K562 (cell line): ENCODE results near the gene AMFR. TPM values are rescaled to one million over a fixed set of nuclear protein-coding genes. Genes with fewer than 3 reads are reported as not detected.

ENCODE experiments used
- CHD1 ChIP-seq: fragments of 200-600 bp; sonication (generic); IDR thresholded peaks from one replicate; pipeline ENCODE4 v1.6.1; 2012; ENCODE audit warnings: mild to moderate bottlenecking, moderate library complexity, low read length, inconsistent platforms
- CTCF ChIP-seq, 3 experiments: IDR thresholded peaks in 2 of 3; conservative IDR thresholded peaks in 1 of 3; 2 replicates each; pipeline ENCODE4 v1.5.1; 2011 to 2012; ENCODE audit warnings: low read length in 3 of 3, mild to moderate bottlenecking in 3 of 3, control low read depth in 2 of 3, improper control_type of control experiment in 1 of 3, inconsistent platforms in 1 of 3, low read depth in 1 of 3, mixed read lengths in 1 of 3, moderate library complexity in 1 of 3; ENCODE audit not compliant: insufficient read depth in 2 of 3
- EGR1 ChIP-seq: fragments of 450-650 bp; conservative IDR thresholded peaks from 2 replicates; pipeline ENCODE4 v1.6.1; 2017; ENCODE audit warnings: mild to moderate bottlenecking
- FOS ChIP-seq: IDR thresholded peaks from 3 replicates; pipeline ENCODE4 v1.6.1; 2011; ENCODE audit not compliant: insufficient read length; ENCODE audit errors: extremely low read depth
- FOXK2 ChIP-seq, 2 experiments: fragments of 450-650 bp; IDR thresholded peaks in 1 of 2; conservative IDR thresholded peaks in 1 of 2; 2 replicates each; pipeline ENCODE4 v1.6.1; 2016; ENCODE audit warnings: low read depth in 2 of 2, mild to moderate bottlenecking in 1 of 2
- MLLT1 ChIP-seq, 2 experiments: fragments of 450-650 bp; IDR thresholded peaks; 2 replicates each; pipeline ENCODE4 v1.6.1; 2016
- SIN3B ChIP-seq: fragments of 450-650 bp; IDR thresholded peaks from 2 replicates; pipeline ENCODE4 v1.6.1; 2017; ENCODE audit warnings: low read depth, mild to moderate bottlenecking, moderate library complexity
- SPI1 ChIP-seq: IDR thresholded peaks from 2 replicates; pipeline ENCODE4 v1.6.1; 2011; ENCODE audit warnings: low read depth, low read length, control low read depth, borderline replicate concordance
- SRSF1 ChIP-seq: fragments of 200-400 bp; formaldehyde crosslinking; IDR thresholded peaks from 2 replicates; pipeline ENCODE4 v1.6.1; 2017; ENCODE audit warnings: mild to moderate bottlenecking, low read depth, low read length, moderate library complexity
- YY1 ChIP-seq, 3 experiments: IDR thresholded peaks; 2 replicates each; pipeline ENCODE4 v1.6.1; 2011; ENCODE audit warnings: low read length in 2 of 3, mild to moderate bottlenecking in 2 of 3, moderate library complexity in 2 of 3, borderline replicate concordance in 1 of 3, control low read depth in 1 of 3, low read depth in 1 of 3; ENCODE audit not compliant: insufficient read depth in 3 of 3, insufficient replicate concordance in 2 of 3, control insufficient read depth in 1 of 3, insufficient read length in 1 of 3; ENCODE audit errors: extremely low read depth in 1 of 3
- ZBTB49 ChIP-seq: sonication (generic); formaldehyde crosslinking; IDR thresholded peaks from 2 replicates; pipeline ENCODE4 v1.8.0; 2022; ENCODE audit warnings: missing genetic modification reagents, mild to moderate bottlenecking, borderline replicate concordance
- polyA plus RNA-seq, 8 experiments: library from polyadenylated mRNA; depleted of rRNA in 4 of 8; stranded (reverse) in 5 of 8; unstranded in 3 of 8; fragments of >200 nt; fragmentation: Nextera tagmentation in 2 of 8; fragmentation: Illumina TruSeq in 1 of 8; extraction: Ambion mirVana in 2 of 8; extraction: Trizol in 1 of 8; gene quantifications; 2 replicates each; pipeline versions ENCODE4 v1.2.1 to v1.2.3, GENCODE V29; 2011 to 2014; ENCODE audit warnings: inconsistent platforms in 1 of 8, missing spikeins in 1 of 8
- total RNA-seq, 7 experiments: library from RNA; depleted of rRNA in 6 of 7; stranded (reverse); fragments of >200 nt in 6 of 7; fragmentation: Illumina TruSeq in 2 of 7; extraction: Trizol in 2 of 7; gene quantifications; 2 replicates each; pipeline versions ENCODE4 v1.2.1 to v1.2.3, GENCODE V29; 2011 to 2021; ENCODE audit warnings: low replicate concordance in 1 of 7
- TF ChIP-seq, protein P1 (sequence below): fragments of 200-800 bp; sonication (Bioruptor generic); IDR thresholded peaks from 2 replicates; pipeline ENCODE4 v1.6.1; 2017; ENCODE audit warnings: missing genetic modification characterization, missing compliant biosample characterization
- TF ChIP-seq, protein P2 (sequence below): fragments of 450-650 bp; formaldehyde crosslinking; IDR thresholded peaks from 2 replicates; pipeline ENCODE4 v1.4.0; 2020; ENCODE audit warnings: mild to moderate bottlenecking, mixed read lengths
- TF ChIP-seq, protein P3 (sequence below): fragments of 250-450 bp; sonication (Bioruptor Pico); IDR thresholded peaks from 2 replicates; pipeline ENCODE4 v1.4.0; 2020; ENCODE audit warnings: mild to moderate bottlenecking

AMFR gene
- total and polyA plus RNA-seq, 9 of the 15 experiments (the other 6 are each of a cell fraction or from before 2014, with no cell fraction given): 15.6 to 113 (median 58.4) TPM

DNA sequence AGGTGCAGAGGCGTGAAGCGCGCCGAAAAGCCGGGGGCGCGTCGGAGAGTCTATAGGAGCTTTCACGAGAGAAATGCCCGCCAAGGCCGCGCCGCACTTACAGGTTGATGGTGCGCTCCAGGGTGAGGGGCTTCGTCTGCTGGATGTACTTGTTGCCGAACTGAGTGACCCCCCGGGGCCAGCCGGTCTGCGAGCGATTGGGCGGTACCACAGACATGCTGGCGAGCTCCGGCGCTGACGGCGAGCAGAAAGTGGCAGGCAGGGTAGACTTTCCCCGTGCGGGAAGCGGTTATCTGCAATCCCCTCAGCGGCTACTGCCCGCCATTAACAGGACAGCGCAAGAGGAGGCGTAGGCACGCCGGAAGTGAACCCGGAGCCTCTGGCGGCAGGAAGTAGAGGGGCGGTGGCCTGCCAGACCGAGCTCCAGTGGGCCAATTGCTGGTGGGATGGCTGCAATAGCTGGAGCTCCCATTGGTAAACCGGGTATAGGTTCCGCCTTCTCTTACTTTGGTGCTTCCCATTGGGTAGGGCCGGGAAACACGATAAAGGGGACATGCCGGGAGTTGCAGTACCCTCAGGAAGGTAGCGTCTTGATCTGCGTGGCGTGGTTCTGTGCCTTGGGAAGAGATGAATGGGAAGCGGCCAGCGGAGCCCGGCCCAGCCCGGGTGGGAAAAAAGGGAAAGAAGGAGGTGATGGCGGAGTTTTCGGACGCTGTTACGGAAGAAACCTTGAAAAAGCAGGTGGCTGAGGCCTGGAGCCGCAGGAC is 25.8 kb upstream of the AMFR start, which contains the start of the genes NUDT21 and OGFOD1 (continued):
- TF ChIP-seq, protein P1, sequence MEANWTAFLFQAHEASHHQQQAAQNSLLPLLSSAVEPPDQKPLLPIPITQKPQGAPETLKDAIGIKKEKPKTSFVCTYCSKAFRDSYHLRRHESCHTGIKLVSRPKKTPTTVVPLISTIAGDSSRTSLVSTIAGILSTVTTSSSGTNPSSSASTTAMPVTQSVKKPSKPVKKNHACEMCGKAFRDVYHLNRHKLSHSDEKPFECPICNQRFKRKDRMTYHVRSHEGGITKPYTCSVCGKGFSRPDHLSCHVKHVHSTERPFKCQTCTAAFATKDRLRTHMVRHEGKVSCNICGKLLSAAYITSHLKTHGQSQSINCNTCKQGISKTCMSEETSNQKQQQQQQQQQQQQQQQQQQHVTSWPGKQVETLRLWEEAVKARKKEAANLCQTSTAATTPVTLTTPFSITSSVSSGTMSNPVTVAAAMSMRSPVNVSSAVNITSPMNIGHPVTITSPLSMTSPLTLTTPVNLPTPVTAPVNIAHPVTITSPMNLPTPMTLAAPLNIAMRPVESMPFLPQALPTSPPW: peak; percentile 39; the same call in 1 of the 2 replicates
- TF ChIP-seq CHD1 (peak; percentile 74), SPI1 (no peak), EGR1 (peak; percentile 50), YY1 (IDR thresholded peaks at IDR 0.05; ENCODE audit: borderline replicate concordance in 1 of 3, control insufficient read depth in 1 of 3, extremely low read depth in 1 of 3, insufficient read depth in 3 of 3, insufficient read length in 1 of 3, insufficient replicate concordance in 2 of 3, low read depth in 1 of 3, low read length in 2 of 3) (peak; percentile 73 to 96 (median 91)), MLLT1 (IDR thresholded peaks at IDR 0.05) (peak in 1 of 2 experiments; percentile 23; a peak in 2 of 4 replicates), SIN3B (peak; percentile 78), FOS (peak; percentile 92), ZBTB49 (CRISPR knock-in tag) (no peak), FOXK2 (conservative IDR thresholded peaks at IDR 0.05 in 1 of 2, IDR thresholded peaks at IDR 0.05 in 1 of 2; ENCODE audit: low read depth in 2 of 2) (peak; percentile 80 to 84; a peak in 3 of 4 replicates), CTCF (IDR thresholded peaks at IDR 0.05 in 2 of 3, conservative IDR thresholded peaks at IDR 0.05 in 1 of 3; ENCODE audit: insufficient read depth in 2 of 3, low read depth in 1 of 3, low read length in 3 of 3) (no peak), SRSF1 (no peak)
- TF ChIP-seq, protein P2, sequence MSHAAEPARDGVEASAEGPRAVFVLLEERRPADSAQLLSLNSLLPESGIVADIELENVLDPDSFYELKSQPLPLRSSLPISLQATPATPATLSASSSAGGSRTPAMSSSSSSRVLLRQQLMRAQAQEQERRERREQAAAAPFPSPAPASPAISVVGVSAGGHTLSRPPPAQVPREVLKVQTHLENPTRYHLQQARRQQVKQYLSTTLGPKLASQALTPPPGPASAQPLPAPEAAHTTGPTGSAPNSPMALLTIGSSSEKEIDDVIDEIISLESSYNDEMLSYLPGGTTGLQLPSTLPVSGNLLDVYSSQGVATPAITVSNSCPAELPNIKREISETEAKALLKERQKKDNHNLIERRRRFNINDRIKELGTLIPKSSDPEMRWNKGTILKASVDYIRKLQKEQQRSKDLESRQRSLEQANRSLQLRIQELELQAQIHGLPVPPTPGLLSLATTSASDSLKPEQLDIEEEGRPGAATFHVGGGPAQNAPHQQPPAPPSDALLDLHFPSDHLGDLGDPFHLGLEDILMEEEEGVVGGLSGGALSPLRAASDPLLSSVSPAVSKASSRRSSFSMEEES (CRISPR knock-in tag): no peak
- TF ChIP-seq, protein P3, sequence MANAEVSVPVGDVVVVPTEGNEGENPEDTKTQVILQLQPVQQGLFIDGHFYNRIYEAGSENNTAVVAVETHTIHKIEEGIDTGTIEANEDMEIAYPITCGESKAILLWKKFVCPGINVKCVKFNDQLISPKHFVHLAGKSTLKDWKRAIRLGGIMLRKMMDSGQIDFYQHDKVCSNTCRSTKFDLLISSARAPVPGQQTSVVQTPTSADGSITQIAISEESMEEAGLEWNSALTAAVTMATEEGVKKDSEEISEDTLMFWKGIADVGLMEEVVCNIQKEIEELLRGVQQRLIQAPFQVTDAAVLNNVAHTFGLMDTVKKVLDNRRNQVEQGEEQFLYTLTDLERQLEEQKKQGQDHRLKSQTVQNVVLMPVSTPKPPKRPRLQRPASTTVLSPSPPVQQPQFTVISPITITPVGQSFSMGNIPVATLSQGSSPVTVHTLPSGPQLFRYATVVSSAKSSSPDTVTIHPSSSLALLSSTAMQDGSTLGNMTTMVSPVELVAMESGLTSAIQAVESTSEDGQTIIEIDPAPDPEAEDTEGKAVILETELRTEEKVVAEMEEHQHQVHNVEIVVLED (CRISPR knock-in tag): peak; percentile 60
